Keratinocyte (primary cell): ENCODE results near the gene NPPA.
"Not testable (repeated sequence)": the region's sequence is repeated elsewhere in the genome, so short reads cannot be mapped to it uniquely, and the experiment has no call there.

Experiments used
- CTCF ChIP-seq, 3 experiments: IDR thresholded peaks in 1 of 3; conservative IDR thresholded peaks in 1 of 3; optimal IDR thresholded peaks in 1 of 3; 2 replicates in 2 of 3; 3 replicates in 1 of 3; pipeline versions ENCODE3 to v1.5.1; 2011; ENCODE audit warnings: low read length in 3 of 3, mild to moderate bottlenecking in 3 of 3, moderate library complexity in 2 of 3, control low read depth in 1 of 3, inconsistent platforms in 1 of 3; ENCODE audit not compliant: insufficient read depth in 2 of 3; ENCODE audit errors: extremely low read depth in 1 of 3
- EZH2 ChIP-seq: IDR thresholded peaks from one replicate; pipeline ENCODE4 v1.6.1; 2012; ENCODE audit warnings: inconsistent platforms, mild to moderate bottlenecking, low read length, moderate library complexity

- not testable (repeated sequence) for TF ChIP-seq CTCF (optimal IDR thresholded peaks at IDR 0.05 in 1 of 3, IDR thresholded peaks at IDR 0.05 in 1 of 3, conservative IDR thresholded peaks at IDR 0.05 in 1 of 3; ENCODE audit: extremely low read depth in 1 of 3, insufficient read depth in 2 of 3, low read length in 3 of 3); EZH2
Measured at GRCh38 chr1:11803924-11804665, 43.5 kb downstream of the NPPA start.
